ENCODE results near the gene CLDN9.

Gene CLDN9

DNA sequence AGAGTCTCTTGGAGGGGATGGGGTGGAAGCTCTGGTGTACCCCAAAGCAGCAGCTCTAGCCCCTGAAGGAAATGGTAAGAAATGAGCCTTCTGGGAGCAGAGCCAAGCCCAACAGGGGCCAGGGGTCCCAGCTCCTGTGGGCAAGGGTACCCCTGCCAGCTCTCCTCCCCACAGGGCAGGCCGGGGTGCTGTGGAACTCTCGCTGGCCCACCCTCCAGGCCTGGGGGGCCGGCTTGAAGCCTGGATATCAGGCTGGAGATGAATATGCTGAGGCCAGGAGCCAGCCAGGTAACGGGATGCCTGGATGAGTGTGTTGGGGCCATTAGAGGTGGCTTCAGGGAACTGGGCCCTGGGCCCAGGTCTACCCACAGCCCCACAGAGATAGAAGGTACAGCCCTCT, 12.2 kb upstream of the CLDN9 start:
- H3K9me3 ChIP-seq: no peaks in the 10 kb centered on the region
- H3K27ac ChIP-seq: no peak overlapping the region
- peaks cover 31% of the 10 kb centered on the region for H3K36me3 ChIP-seq
- H3K4me1 ChIP-seq (ENCODE audit: control insufficient read depth in 1 of 2, insufficient read depth in 1 of 2, low read depth in 1 of 2, low read length in 1 of 2): peaks cover 11 to 12% of the 10 kb centered on the region in 2 experiments
- TF ChIP-seq, protein P1, sequence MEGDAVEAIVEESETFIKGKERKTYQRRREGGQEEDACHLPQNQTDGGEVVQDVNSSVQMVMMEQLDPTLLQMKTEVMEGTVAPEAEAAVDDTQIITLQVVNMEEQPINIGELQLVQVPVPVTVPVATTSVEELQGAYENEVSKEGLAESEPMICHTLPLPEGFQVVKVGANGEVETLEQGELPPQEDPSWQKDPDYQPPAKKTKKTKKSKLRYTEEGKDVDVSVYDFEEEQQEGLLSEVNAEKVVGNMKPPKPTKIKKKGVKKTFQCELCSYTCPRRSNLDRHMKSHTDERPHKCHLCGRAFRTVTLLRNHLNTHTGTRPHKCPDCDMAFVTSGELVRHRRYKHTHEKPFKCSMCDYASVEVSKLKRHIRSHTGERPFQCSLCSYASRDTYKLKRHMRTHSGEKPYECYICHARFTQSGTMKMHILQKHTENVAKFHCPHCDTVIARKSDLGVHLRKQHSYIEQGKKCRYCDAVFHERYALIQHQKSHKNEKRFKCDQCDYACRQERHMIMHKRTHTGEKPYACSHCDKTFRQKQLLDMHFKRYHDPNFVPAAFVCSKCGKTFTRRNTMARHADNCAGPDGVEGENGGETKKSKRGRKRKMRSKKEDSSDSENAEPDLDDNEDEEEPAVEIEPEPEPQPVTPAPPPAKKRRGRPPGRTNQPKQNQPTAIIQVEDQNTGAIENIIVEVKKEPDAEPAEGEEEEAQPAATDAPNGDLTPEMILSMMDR (IDR thresholded peaks at IDR 0.05): no peak
- no peak overlapping the region for H3K4me3 ChIP-seq (ENCODE audit: low read depth in 1 of 2, low read length in 1 of 2)
- no peaks in the 10 kb centered on the region for H3K27me3 ChIP-seq

DNA sequence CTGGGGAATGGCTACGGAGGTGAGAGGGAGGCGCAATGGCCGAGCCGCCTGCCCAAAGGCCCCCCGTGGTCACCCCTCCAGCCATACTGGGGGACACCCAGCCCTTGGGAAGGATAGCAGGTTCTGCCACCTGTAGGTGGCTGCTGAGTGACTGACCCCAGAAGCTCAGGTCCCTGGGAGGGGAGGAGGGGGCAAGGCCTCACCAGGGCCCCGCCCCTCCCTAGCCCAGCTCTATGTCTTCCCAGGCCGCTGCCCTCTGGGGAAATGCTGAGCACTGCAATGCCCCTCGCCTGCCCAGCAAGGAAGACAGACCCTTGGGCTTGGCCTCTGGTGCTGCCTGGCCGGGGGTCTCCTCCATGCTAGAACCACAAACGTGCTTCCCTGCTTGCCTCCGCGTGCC, 11.4 kb upstream of the CLDN9 start:
- H3K9me3 ChIP-seq: no peaks in the 10 kb centered on the region
- peaks cover 31% of the 10 kb centered on the region for H3K36me3 ChIP-seq
- no peaks in the 10 kb centered on the region for H3K27me3 ChIP-seq
- H3K4me3 ChIP-seq (ENCODE audit: low read depth in 1 of 2, low read length in 1 of 2): no peak overlapping the region
- TF ChIP-seq, protein P1 (IDR thresholded peaks at IDR 0.05): no peak
- no peak overlapping the region for H3K27ac ChIP-seq
- H3K4me1 ChIP-seq (ENCODE audit: control insufficient read depth in 1 of 2, insufficient read depth in 1 of 2, low read depth in 1 of 2, low read length in 1 of 2): peaks cover 19% of the 10 kb centered on the region in 2 experiments

DNA sequence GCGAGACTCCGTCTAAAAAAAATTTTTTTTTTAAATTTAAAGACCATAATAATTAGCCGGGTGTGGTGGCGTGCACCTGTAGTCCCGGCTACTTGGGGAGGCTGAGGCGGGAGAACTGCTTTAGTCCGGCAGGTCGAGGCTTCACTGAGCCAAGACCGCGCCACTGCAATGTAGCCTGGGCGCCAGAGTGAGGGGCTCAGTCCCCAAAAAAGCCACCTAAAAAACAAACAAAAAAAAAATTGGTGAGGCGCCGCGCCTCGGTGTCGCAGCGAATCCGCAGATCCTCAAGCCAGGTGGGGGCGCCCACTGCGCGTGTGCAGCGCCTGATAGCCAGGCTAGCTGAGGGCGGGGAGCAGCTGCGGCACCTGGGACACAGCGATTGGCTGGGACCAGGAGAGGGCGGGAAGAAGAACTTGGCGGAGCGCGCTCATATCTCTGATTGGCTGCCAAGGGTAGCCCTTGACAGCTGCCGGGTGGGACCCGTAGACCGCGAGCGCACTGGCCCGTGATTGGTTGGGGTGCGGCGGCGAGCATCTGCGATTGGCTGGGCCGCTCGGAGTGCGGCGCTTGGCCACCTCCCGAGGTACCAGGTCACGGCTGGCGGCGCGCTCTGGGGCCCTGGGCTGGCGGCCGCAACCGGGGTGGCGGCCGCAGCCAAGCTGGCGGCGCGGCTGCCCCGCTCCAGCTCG, 9.0 kb upstream of the CLDN9 start:
- H3K27me3 ChIP-seq: no peaks in the 10 kb centered on the region
- H3K4me3 ChIP-seq (ENCODE audit: low read depth in 1 of 2, low read length in 1 of 2): peak overlapping the region; percentile 30 to 66
- TF ChIP-seq, protein P1 (IDR thresholded peaks at IDR 0.05): peak; percentile 84

DNA sequence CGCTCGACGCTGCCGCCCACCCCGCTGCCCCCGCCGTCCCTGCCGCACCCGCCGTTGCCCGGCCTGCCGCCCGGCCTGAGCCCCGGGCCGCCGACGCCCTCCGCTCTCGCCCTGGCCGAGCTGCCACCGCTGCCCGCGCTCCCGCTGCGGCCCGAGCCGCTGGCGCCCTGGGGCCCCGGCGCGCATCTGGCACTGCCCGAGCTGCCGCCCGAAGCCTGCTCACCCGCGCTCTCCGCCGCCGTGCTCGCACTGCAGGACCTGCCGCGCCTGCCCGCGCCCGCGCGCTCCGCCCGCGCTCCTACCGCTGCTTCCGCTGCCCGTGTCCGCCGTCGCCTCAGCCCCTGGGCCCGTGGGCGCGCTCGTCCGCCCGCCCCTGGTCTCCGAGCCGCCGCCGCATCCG, 8.4 kb upstream of the CLDN9 start:
- Histone ChIP-seq H3K36me3 (peaks cover 26% of the 10 kb centered on the region), H3K9me3 (no peaks in the 10 kb centered on the region), H3K27ac (peak overlapping the region; percentile 98), H3K4me3 (ENCODE audit: low read depth in 1 of 2, low read length in 1 of 2) (peak overlapping the region; percentile 66 to 74), H3K27me3 (no peaks in the 10 kb centered on the region), H3K4me1 (ENCODE audit: control insufficient read depth in 1 of 2, insufficient read depth in 1 of 2, low read depth in 1 of 2, low read length in 1 of 2) (peaks cover 46 to 49% of the 10 kb centered on the region in 2 experiments)
- TF ChIP-seq, protein P1 (IDR thresholded peaks at IDR 0.05): no peak

More for the DNA sequence above, 9.0 kb upstream of the CLDN9 start:
- Histone ChIP-seq H3K27ac (peak overlapping the region; percentile 98), H3K4me1 (ENCODE audit: control insufficient read depth in 1 of 2, insufficient read depth in 1 of 2, low read depth in 1 of 2, low read length in 1 of 2) (peaks cover 40 to 43% of the 10 kb centered on the region in 2 experiments), H3K9me3 (no peaks in the 10 kb centered on the region), H3K36me3 (peaks cover 30% of the 10 kb centered on the region)

DNA sequence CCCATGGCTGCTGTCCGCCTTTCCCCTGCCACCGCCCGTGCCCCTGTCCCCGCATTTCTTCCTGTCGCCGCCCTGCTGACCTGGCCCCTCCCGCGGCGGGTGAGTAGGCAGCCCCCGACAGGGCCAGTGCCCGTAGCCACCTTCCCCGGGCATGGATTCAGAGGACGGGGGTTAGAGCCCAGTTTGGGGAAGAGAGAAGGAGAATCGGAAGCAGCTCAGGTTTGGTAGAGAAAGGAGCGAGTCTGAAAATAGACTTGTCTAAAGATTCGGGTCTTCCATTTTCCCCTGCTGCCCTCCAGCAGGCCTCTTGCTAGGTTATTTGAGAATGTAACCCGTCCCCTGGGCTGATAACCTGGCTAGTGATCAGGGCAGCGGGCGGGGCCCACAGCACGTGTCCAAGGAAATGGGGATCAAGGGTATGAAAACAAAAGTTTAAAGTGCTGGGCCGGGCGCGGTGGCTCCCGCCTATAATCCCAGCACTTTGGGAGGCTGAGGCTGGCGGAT, 7.9 kb upstream of the CLDN9 start:
- H3K9me3 ChIP-seq: no peaks in the 10 kb centered on the region
- H3K4me1 ChIP-seq (ENCODE audit: control insufficient read depth in 1 of 2, insufficient read depth in 1 of 2, low read depth in 1 of 2, low read length in 1 of 2): peaks cover 51 to 54% of the 10 kb centered on the region in 2 experiments
- H3K4me3 ChIP-seq (ENCODE audit: low read depth in 1 of 2, low read length in 1 of 2): peak overlapping the region; percentile 66 to 74
- H3K36me3 ChIP-seq: peaks cover 23% of the 10 kb centered on the region
- no peaks in the 10 kb centered on the region for H3K27me3 ChIP-seq
- peak overlapping the region; percentile 98 for H3K27ac ChIP-seq
- TF ChIP-seq, protein P1 (IDR thresholded peaks at IDR 0.05): no peak

Data from neutrophil (primary cell).